Measurements from ENCODE around the gene BAIAP2L2.

DNA sequence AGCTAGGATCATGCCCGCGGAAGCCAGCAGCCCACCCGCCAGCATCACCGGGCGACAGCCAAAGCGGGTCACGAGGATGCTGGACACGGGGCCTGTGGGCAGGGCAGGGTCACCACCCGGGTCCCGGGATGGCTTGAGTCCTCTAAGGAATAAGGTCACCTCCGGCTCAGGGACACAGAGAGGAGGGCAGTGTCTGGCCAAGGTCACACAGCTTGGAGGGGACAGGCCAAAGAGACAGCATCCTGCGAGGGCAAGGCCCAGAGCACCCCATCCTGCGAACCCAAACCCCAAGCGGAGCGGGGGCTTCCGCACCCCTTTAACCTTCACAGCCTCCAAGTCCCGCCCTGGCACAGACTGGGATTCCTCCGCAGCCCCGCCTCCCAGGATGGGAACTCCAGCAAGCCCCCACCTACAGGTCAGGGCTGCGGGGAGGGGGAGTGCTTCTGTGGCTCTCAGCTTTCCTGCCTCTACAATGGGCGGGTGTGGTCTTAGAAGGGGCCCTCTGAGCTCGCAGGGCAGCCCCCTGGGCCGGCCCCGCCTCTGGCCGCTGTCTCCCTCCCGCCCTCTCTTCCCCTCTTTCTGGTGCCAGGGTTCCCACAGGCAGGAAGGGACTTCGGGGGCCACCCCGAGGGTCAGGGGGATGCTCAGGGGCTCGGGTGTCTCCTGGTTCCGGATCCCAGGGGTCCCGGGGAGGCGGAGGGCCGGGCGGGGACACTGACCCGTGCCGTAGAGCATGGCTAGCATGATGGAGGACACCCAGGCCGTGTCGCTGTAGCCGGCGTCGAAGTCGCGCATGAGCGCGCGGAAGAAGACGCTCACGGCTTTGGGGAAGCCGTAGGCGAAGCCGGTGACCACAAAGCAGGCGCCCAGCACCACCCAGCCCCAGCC, 28.3 kb downstream of the BAIAP2L2 start:
- TF ChIP-seq CTCF (IDR thresholded peaks at IDR 0.05; ENCODE audit: low read depth, low read length, poor library complexity, severe bottlenecking) (no peak), EZH2phosphoT487 (IDR thresholded peaks at IDR 0.05; ENCODE audit: borderline replicate concordance, low read length) (no peak)

Data from DOHH2 (cell line).